B cell (primary cell): ENCODE results near the gene PREP. TPM values are rescaled to one million over a fixed set of nuclear protein-coding genes. Genes with fewer than 3 reads are reported as not detected.

Experiments used
- ATAC-seq: fragments of 200-7000 bp; cut with Tn5 transposase; one replicate; pipeline ENCODE4 v1.10.0; 2021; ENCODE audit warnings: low read depth, mild to moderate bottlenecking, moderate number of reproducible peaks, moderate library complexity
- CTCF ChIA-PET: fragments of 350-600 bp; sonication (Branson Sonifier 250); formaldehyde crosslinking; loops from one replicate; lab custom pipeline; 2021; ENCODE audit warnings: antibody characterized with exemption, inconsistent platforms; lab: Charles Lee
- POLR2A ChIA-PET: fragments of 350-600 bp; sonication (Branson Sonifier 250); formaldehyde crosslinking; loops from one replicate; lab custom pipeline; 2021; ENCODE audit warnings: antibody characterized with exemption; lab: Charles Lee
- DNase-seq: peaks from one replicate; pipeline ENCODE4 v3.0.0; 2013
- H2AFZ ChIP-seq: 2 replicates; pipeline ENCODE4 v1.6.1; 2012; ENCODE audit warnings: mild to moderate bottlenecking, low read depth, low read length; ENCODE audit not compliant: insufficient read depth, poor library complexity, severe bottlenecking
- H3K27ac ChIP-seq, 2 donors: 1 replicate in 1 of 2; 2 replicates in 1 of 2; pipeline ENCODE4 v1.5.1; 2012 to 2013; ENCODE audit warnings: low read length in 2 of 2, mild to moderate bottlenecking in 2 of 2, moderate library complexity in 1 of 2
- H3K27me3 ChIP-seq, 4 experiments: fragments of 200-600 bp in 1 of 4; sonication (generic) in 1 of 4; replicated peaks in 1 of 4; 1 replicate in 2 of 4; 2 replicates in 2 of 4; pipeline versions ENCODE4 v1.6.1 to v1.7.0; 2013 to 2016; ENCODE audit warnings: low read length in 3 of 4, mild to moderate bottlenecking in 2 of 4, mixed read lengths in 1 of 4, moderate library complexity in 1 of 4; ENCODE audit not compliant: insufficient read depth in 4 of 4, control insufficient read depth in 3 of 4; ENCODE audit errors: control extremely low read depth in 1 of 4
- H3K36me3 ChIP-seq, 2 experiments: replicated peaks in 1 of 2; 1 replicate in 1 of 2; 2 replicates in 1 of 2; pipeline versions ENCODE4 v1.6.1 to v1.7.1; 2013; ENCODE audit warnings: low read length in 1 of 2; ENCODE audit not compliant: insufficient read depth in 2 of 2, control insufficient read depth in 1 of 2; ENCODE audit errors: control extremely low read depth in 1 of 2, extremely low read depth in 1 of 2
- H3K4me1 ChIP-seq, 2 donors: fragments of 200-600 bp in 1 of 2; sonication (generic) in 1 of 2; 1 replicate in 1 of 2; 2 replicates in 1 of 2; pipeline versions ENCODE4 v1.5.1 to v1.6.1; 2013 to 2017; ENCODE audit warnings: low read length in 2 of 2; ENCODE audit not compliant: control insufficient read depth in 2 of 2, insufficient read depth in 2 of 2
- H3K4me2 ChIP-seq: replicated peaks from 2 replicates; pipeline ENCODE3; 2012; ENCODE audit warnings: mild to moderate bottlenecking, low read depth, low read length; ENCODE audit not compliant: poor library complexity, severe bottlenecking
- H3K4me3 ChIP-seq, 5 experiments: fragments of 200-600 bp in 1 of 5; sonication (generic) in 1 of 5; 1 replicate in 3 of 5; 2 replicates in 2 of 5; pipeline versions ENCODE4 v1.5.1 to v1.7.0; 2011 to 2016; ENCODE audit warnings: low read length in 4 of 5, mild to moderate bottlenecking in 4 of 5, low read depth in 2 of 5, control low read depth in 1 of 5, moderate library complexity in 1 of 5; ENCODE audit not compliant: insufficient read depth in 1 of 5; ENCODE audit errors: control extremely low read depth in 1 of 5, extremely low read depth in 1 of 5
- H3K79me2 ChIP-seq: fragments of 200-600 bp; sonication (generic); one replicate; pipeline ENCODE4 v1.6.0; 2016; ENCODE audit warnings: low read length; ENCODE audit not compliant: control insufficient read depth, insufficient read depth
- H3K9ac ChIP-seq: fragments of 200-600 bp; sonication (generic); 2 replicates; pipeline ENCODE4 v1.6.1; 2017; ENCODE audit warnings: mild to moderate bottlenecking, low read length, moderate library complexity
- H3K9me3 ChIP-seq, 3 donors: one replicate each; pipeline versions ENCODE4 v1.6.1 to v1.7.1; 2013; ENCODE audit warnings: low read length in 2 of 3; ENCODE audit not compliant: control insufficient read depth in 2 of 3, insufficient read depth in 1 of 3; ENCODE audit errors: control extremely low read depth in 1 of 3
- H4K20me1 ChIP-seq: 2 replicates; pipeline ENCODE4 v1.6.0; 2012; ENCODE audit warnings: mild to moderate bottlenecking, low read length; ENCODE audit not compliant: insufficient read depth, control insufficient read depth, poor library complexity, severe bottlenecking
- H3K27ac Mint-ChIP-seq: one replicate; pipeline ENCODE4 v1.8.0; 2021; ENCODE audit warnings: mixed read lengths
- H3K27me3 Mint-ChIP-seq: one replicate; pipeline ENCODE4 v1.8.0; 2021; ENCODE audit warnings: mixed read lengths
- H3K4me1 Mint-ChIP-seq: one replicate; pipeline ENCODE4 v1.8.0; 2021; ENCODE audit warnings: mixed read lengths
- H3K4me3 Mint-ChIP-seq: one replicate; pipeline ENCODE4 v1.8.0; 2021; ENCODE audit warnings: mixed read lengths
- H3K9me3 Mint-ChIP-seq: one replicate; pipeline ENCODE4 v1.8.0; 2022; ENCODE audit warnings: mixed read lengths; ENCODE audit not compliant: insufficient read depth
- EZH2 ChIP-seq: IDR thresholded peaks from 2 replicates; pipeline ENCODE4 v1.6.1; 2012; ENCODE audit warnings: borderline replicate concordance, low read depth, mild to moderate bottlenecking, moderate library complexity, low read length; ENCODE audit not compliant: insufficient read depth, poor library complexity, severe bottlenecking
- WGBS: methylation state at CpG from one replicate; pipeline ENCODE4 v1.1.5; 2013; ENCODE audit warnings: missing lambda C conversion rate; ENCODE audit not compliant: insufficient coverage; 5-methylcytosine and 5-hydroxymethylcytosine counted together
- intact Hi-C: fragments of 100-400 bp; cut with micrococcal nuclease; formaldehyde crosslinking; loops from one replicate; pipeline ENCODE4 v1.10.0; 2022
- polyA plus RNA-seq: library from polyadenylated mRNA; depleted of rRNA; stranded (reverse); fragments of >200 nt; gene quantifications from 2 replicates; pipeline ENCODE4 v1.2.3, GENCODE V29; 2012
- total RNA-seq, 2 donors: library from RNA; stranded (reverse); fragments of 120-200 nt in 1 of 2; gene quantifications; 1 replicate in 1 of 2; 2 replicates in 1 of 2; pipeline versions ENCODE4 v1.2.3 to v1.2.4, GENCODE V29; 2013 to 2022
- TF ChIP-seq, protein P1 (sequence below): fragments of 200-600 bp; IDR thresholded peaks from one replicate; pipeline ENCODE4 v1.8.0; 2022; ENCODE audit warnings: antibody characterized with exemption, mild to moderate bottlenecking

PREP gene
- total and polyA plus RNA-seq, 2 donors (not counting 1 experiment from before 2014, with no cell fraction given), result 12.2 to 27.0 TPM

DNA sequence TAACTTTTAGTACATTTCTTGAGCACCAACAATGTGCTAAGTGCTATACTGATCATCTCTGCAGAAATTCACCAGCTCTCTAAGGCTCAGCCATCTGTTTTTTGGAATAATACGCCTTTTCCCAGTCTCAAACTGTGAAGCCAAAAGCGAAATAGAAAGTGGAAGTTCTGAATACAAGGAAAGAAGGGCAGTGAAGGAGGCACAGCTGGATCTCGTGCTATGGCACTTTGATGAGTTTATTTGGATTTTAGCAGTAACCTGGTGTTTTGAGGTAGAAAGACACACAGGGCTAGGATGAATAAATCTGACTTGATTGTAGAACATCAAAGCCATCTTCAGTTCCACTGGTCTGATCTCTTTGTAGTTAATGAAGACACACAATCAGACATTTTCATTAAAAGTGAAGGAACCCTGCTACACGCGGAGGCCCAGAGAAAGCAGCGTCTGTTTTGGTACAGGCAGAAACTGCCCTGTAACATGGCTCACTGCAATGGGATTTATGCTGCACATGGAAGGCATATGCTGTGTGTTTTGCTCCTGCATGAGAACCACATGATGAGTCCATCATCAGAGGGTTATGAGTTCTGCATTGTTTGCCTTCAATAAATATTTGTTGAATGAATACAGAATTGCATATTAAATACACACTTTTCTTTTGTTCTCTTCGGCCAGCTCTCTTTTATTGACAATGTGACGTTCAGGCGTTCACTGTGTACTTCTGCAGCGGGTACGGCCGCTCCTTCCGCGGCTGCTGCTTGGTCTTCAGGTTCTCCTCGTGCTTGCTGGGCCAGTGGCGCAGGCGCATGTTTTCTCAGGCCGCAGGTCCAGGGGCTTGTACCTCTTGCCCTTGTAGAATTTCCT, 100.9 kb downstream of the PREP start:
- CTCF ChIA-PET, result no interaction called here
- H3K9me3 ChIP-seq, result no peaks in the 10 kb centered on the region
- no peaks in the 10 kb centered on the region for H3K9me3 Mint-ChIP-seq
- no peak overlapping the region for H3K4me3 ChIP-seq
- WGBS, result 98% methylated on average over 17 of the region's 18 CpGs
- DNase-seq (no peak), ATAC-seq (no peak)
- no peak overlapping the region for H3K4me3 Mint-ChIP-seq
- H3K36me3 ChIP-seq, result peaks cover 0 to 19% of the 10 kb centered on the region in 2 experiments
- H3K79me2 ChIP-seq, result no peaks in the 10 kb centered on the region
- no peak overlapping the region for H3K27ac Mint-ChIP-seq
- no peaks in the 10 kb centered on the region for H4K20me1 ChIP-seq
- no peak overlapping the region for H3K27ac ChIP-seq
- intact Hi-C loops, result no loop called here
- no peak for TF ChIP-seq EZH2
- TF ChIP-seq, protein P1, sequence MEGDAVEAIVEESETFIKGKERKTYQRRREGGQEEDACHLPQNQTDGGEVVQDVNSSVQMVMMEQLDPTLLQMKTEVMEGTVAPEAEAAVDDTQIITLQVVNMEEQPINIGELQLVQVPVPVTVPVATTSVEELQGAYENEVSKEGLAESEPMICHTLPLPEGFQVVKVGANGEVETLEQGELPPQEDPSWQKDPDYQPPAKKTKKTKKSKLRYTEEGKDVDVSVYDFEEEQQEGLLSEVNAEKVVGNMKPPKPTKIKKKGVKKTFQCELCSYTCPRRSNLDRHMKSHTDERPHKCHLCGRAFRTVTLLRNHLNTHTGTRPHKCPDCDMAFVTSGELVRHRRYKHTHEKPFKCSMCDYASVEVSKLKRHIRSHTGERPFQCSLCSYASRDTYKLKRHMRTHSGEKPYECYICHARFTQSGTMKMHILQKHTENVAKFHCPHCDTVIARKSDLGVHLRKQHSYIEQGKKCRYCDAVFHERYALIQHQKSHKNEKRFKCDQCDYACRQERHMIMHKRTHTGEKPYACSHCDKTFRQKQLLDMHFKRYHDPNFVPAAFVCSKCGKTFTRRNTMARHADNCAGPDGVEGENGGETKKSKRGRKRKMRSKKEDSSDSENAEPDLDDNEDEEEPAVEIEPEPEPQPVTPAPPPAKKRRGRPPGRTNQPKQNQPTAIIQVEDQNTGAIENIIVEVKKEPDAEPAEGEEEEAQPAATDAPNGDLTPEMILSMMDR, result no peak
- H3K4me2 ChIP-seq, result no peak overlapping the region
- POLR2A ChIA-PET, result no interaction called here
- H3K27me3 Mint-ChIP-seq, result no peaks in the 10 kb centered on the region
- H3K9ac ChIP-seq, result no peak overlapping the region
- no peaks in the 10 kb centered on the region for H3K4me1 Mint-ChIP-seq
- no peaks in the 10 kb centered on the region for H3K4me1 ChIP-seq
- H2AFZ ChIP-seq, result no peak overlapping the region
- no peaks in the 10 kb centered on the region for H3K27me3 ChIP-seq

DNA sequence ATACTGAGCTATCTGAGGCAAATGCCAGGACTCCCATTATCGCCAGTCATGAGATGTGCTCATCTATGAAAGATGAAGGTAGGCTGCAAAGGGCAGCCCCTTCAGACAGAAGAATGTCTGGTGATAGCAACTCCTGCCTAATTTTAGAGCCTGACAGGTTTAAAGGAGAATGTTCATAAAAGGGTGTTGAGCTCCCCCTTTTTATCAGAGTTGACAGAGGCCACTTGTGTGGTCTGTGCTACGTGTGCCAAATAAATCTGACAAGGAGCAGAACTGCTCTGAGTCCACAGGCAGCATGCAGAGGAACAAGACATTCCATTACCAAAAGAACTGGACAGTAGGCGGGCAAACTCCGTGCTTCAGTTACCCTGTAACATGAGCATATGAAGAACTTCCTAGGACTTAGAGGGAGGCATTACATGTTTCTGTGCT, 101.8 kb downstream of the PREP start:
- Histone ChIP-seq H3K79me2 (no peaks in the 10 kb centered on the region), H3K4me1 (no peaks in the 10 kb centered on the region), H3K9ac (no peak overlapping the region), H2AFZ (no peak overlapping the region), H3K4me3 (no peak overlapping the region), H3K27me3 (no peaks in the 10 kb centered on the region), H3K9me3 (no peaks in the 10 kb centered on the region), H4K20me1 (no peaks in the 10 kb centered on the region), H3K4me2 (no peak overlapping the region), H3K27ac (no peak overlapping the region), H3K36me3 (peaks cover 0 to 19% of the 10 kb centered on the region in 2 experiments)
- no peak overlapping the region for H3K27ac Mint-ChIP-seq
- 100% methylated on average over 3 of the region's 4 CpGs for WGBS
- intact Hi-C loops, result no loop called here
- DNase-seq (no peak), ATAC-seq (no peak)
- no peaks in the 10 kb centered on the region for H3K27me3 Mint-ChIP-seq
- CTCF ChIA-PET, result no interaction called here
- no peak for TF ChIP-seq EZH2
- TF ChIP-seq, protein P1, result no peak
- no peaks in the 10 kb centered on the region for H3K9me3 Mint-ChIP-seq
- POLR2A ChIA-PET, result no interaction called here
- no peak overlapping the region for H3K4me3 Mint-ChIP-seq
- H3K4me1 Mint-ChIP-seq, result no peaks in the 10 kb centered on the region
